Neural crest cell (in vitro differentiated cells): ENCODE results near the gene GBP2. TPM values are rescaled to one million over a fixed set of nuclear protein-coding genes. Genes with fewer than 3 reads are reported as not detected.

ENCODE experiments used
- DNase-seq: peaks from one replicate; pipeline ENCODE4 v3.0.0; 2021; ENCODE audit warnings: low read depth, mixed read lengths, low spot score
- H3K27ac Mint-ChIP-seq: one replicate; pipeline ENCODE4 v1.8.0; 2021; ENCODE audit warnings: mild to moderate bottlenecking, mixed read lengths; ENCODE audit not compliant: unreplicated experiment
- H3K27me3 Mint-ChIP-seq: 2 replicates; pipeline ENCODE4 v1.8.0; 2021; ENCODE audit warnings: low read depth, mild to moderate bottlenecking, mixed read lengths
- H3K36me3 Mint-ChIP-seq: 2 replicates; pipeline ENCODE4 v1.8.0; 2021; ENCODE audit warnings: low read depth, mild to moderate bottlenecking, mixed read lengths
- H3K4me1 Mint-ChIP-seq: 2 replicates; pipeline ENCODE4 v1.8.0; 2021; ENCODE audit warnings: mixed read lengths
- H3K4me3 Mint-ChIP-seq: one replicate; pipeline ENCODE4 v1.8.0; 2021; ENCODE audit warnings: mild to moderate bottlenecking, mixed read lengths
- H3K9me3 Mint-ChIP-seq: 2 replicates; pipeline ENCODE4 v1.8.0; 2021; ENCODE audit warnings: mixed read lengths
- CTCF ChIP-seq: fragments of 200-600 bp; sonication (generic); conservative IDR thresholded peaks from 2 replicates; pipeline ENCODE4 v1.5.0; 2021; ENCODE audit warnings: antibody characterized with exemption, mild to moderate bottlenecking
- total RNA-seq: library from RNA; stranded (reverse); gene quantifications from 2 replicates; pipeline ENCODE4 v1.2.1, GENCODE V29; 2021

GBP2 gene
- total RNA-seq, 1 donor from 2014 or later = not detected

- H3K9me3 Mint-ChIP-seq = no peaks in the 10 kb centered on the region
- no peaks in the 10 kb centered on the region for H3K36me3 Mint-ChIP-seq
- H3K4me1 Mint-ChIP-seq = no peaks in the 10 kb centered on the region
- no peak overlapping the region for H3K4me3 Mint-ChIP-seq
- H3K27me3 Mint-ChIP-seq = no peaks in the 10 kb centered on the region
- no peak for DNase-seq
- no peak overlapping the region for H3K27ac Mint-ChIP-seq
- no peak for TF ChIP-seq CTCF
These were observed 43.3 kb upstream of the GBP2 start for GRCh38 chr1:89169166-89169565.

DNA sequence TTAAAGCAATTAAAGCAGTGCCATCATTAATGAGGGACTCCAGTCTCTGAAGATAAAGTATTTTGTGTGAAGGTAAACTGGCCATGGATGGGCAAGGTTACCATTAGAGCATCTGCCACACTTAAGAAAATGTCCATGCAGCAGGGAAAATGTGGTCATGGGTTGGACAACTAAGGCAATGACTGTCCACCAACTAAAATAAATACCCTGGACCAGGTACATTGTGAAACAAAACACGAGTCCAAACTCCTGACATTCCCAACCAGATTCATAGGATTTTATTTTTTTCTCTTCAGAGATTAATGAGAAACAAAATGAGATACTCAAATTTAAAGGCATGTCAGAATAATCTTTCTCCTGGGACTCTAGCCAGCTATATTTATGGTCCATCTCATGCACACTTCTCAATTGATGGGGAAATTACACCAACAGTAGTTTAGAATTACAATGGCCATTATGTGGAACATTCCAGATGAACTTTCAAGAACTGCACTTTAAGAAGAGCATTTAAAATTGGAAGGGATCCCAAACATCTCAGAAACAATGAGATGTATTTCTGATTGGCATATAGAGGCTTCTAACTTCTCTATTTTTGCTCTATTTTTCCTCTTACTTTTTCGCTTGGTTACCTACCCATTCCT is 41.8 kb upstream of the GBP2 start:
- TF ChIP-seq CTCF = no peak
- no peaks in the 10 kb centered on the region for H3K9me3 Mint-ChIP-seq

GRCh38 chr1:89166705-89167104 is 40.8 kb upstream of the GBP2 start:
- Mint-ChIP-seq H3K27me3 (peaks cover 7% of the 10 kb centered on the region), H3K4me3 (no peak overlapping the region), H3K4me1 (no peaks in the 10 kb centered on the region), H3K36me3 (no peaks in the 10 kb centered on the region), H3K27ac (no peak overlapping the region), H3K9me3 (no peaks in the 10 kb centered on the region)
- no peak for DNase-seq
- no peak for TF ChIP-seq CTCF

More for the DNA sequence above, 41.8 kb upstream of the GBP2 start:
- H3K4me1 Mint-ChIP-seq = no peaks in the 10 kb centered on the region
- H3K27me3 Mint-ChIP-seq = peaks cover 4% of the 10 kb centered on the region
- no peak overlapping the region for H3K27ac Mint-ChIP-seq
- H3K36me3 Mint-ChIP-seq = no peaks in the 10 kb centered on the region
- H3K4me3 Mint-ChIP-seq = no peak overlapping the region
- DNase-seq = no peak

- Mint-ChIP-seq H3K27ac (no peak overlapping the region), H3K9me3 (peaks cover 2% of the 10 kb centered on the region), H3K4me1 (no peaks in the 10 kb centered on the region), H3K4me3 (no peak overlapping the region), H3K36me3 (no peaks in the 10 kb centered on the region), H3K27me3 (peaks cover 10% of the 10 kb centered on the region)
- DNase-seq = no peak
- no peak for TF ChIP-seq CTCF
These were observed 39.9 kb upstream of the GBP2 start for GRCh38 chr1:89165811-89166210.

- no peaks in the 10 kb centered on the region for H3K9me3 Mint-ChIP-seq
- H3K27ac Mint-ChIP-seq = no peak overlapping the region
- no peak for TF ChIP-seq CTCF
- no peak overlapping the region for H3K4me3 Mint-ChIP-seq
- peaks cover 6% of the 10 kb centered on the region for H3K27me3 Mint-ChIP-seq
- H3K4me1 Mint-ChIP-seq = no peaks in the 10 kb centered on the region
- DNase-seq = no peak
- no peaks in the 10 kb centered on the region for H3K36me3 Mint-ChIP-seq
These were observed 25.1 kb upstream of the GBP2 start for GRCh38 chr1:89151047-89151446.
